Measurements from ENCODE around the gene ZCCHC14.
"Not testable (repeated sequence)": the region's sequence is repeated elsewhere in the genome, so short reads cannot be mapped to it uniquely, and the experiment has no call there.

The ZCCHC14 gene

GRCh38 chr16:87388818-87389134, 104.0 kb downstream of the ZCCHC14 start:
- no peak overlapping the region for H3K27ac ChIP-seq

GRCh38 chr16:87387942-87388817, 104.6 kb downstream of the ZCCHC14 start:
- peak overlapping the region; percentile 29 for H3K27ac ChIP-seq
- TF ChIP-seq ZFX (IDR thresholded peaks at IDR 0.05) (no peak), CTCF (conservative IDR thresholded peaks at IDR 0.05) (no peak)

More at GRCh38 chr16:87388818-87389134, 104.0 kb downstream of the ZCCHC14 start:
- TF ChIP-seq CTCF (conservative IDR thresholded peaks at IDR 0.05) (no peak), ZFX (IDR thresholded peaks at IDR 0.05) (no peak)

GRCh38 chr16:87384875-87385167, 108.0 kb downstream of the ZCCHC14 start:
- H3K27ac ChIP-seq = not testable (repeated sequence)

GRCh38 chr16:87384162-87384874, 108.5 kb downstream of the ZCCHC14 start:
- TF ChIP-seq ZFX (IDR thresholded peaks at IDR 0.05) = no peak
- no peak for TF ChIP-seq CTCF (conservative IDR thresholded peaks at IDR 0.05)
- H3K27ac ChIP-seq = peak overlapping the region; percentile 78

- H3K27ac ChIP-seq = peak within 1 kb of the TSS; percentile 78
- TF ChIP-seq ZFX (IDR thresholded peaks at IDR 0.05) (peak; percentile 66; the same call in 1 of the 2 replicates), CTCF (conservative IDR thresholded peaks at IDR 0.05) (no peak)
These were observed 109.2 kb downstream of the ZCCHC14 start, which contains the start of gene FBXO31 for GRCh38 chr16:87383505-87384161. TSS of gene FBXO31 (minus strand) at chr16:87383776. CDS start at chr16:87383744, 32 bp downstream.

GRCh38 chr16:87382023-87382785, 110.6 kb downstream of the ZCCHC14 start:
- TF ChIP-seq ZFX (IDR thresholded peaks at IDR 0.05) (no peak), CTCF (conservative IDR thresholded peaks at IDR 0.05) (no peak)
- peak overlapping the region; percentile 78 for H3K27ac ChIP-seq

- peak overlapping the region; percentile 10; the same call in 1 of the 2 replicates for H3K27ac ChIP-seq
- TF ChIP-seq ZFX (IDR thresholded peaks at IDR 0.05) (no peak), CTCF (conservative IDR thresholded peaks at IDR 0.05) (no peak)
These were observed 111.9 kb downstream of the ZCCHC14 start for GRCh38 chr16:87380881-87381280.
